ENCODE data around the gene SSC4D. TPM values are rescaled to one million over a fixed set of nuclear protein-coding genes. Genes with fewer than 3 reads are reported as not detected.
A peak's percentile ranks its signal among the peaks of the same experiment; 100 is the strongest.

The SSC4D gene
- total and polyA plus RNA-seq, 9 of the 15 experiments (the other 6 are each of a cell fraction or from before 2014, with no cell fraction given): 0.06 to 1.1 (median 0.85) TPM; not detected in 1

DNA sequence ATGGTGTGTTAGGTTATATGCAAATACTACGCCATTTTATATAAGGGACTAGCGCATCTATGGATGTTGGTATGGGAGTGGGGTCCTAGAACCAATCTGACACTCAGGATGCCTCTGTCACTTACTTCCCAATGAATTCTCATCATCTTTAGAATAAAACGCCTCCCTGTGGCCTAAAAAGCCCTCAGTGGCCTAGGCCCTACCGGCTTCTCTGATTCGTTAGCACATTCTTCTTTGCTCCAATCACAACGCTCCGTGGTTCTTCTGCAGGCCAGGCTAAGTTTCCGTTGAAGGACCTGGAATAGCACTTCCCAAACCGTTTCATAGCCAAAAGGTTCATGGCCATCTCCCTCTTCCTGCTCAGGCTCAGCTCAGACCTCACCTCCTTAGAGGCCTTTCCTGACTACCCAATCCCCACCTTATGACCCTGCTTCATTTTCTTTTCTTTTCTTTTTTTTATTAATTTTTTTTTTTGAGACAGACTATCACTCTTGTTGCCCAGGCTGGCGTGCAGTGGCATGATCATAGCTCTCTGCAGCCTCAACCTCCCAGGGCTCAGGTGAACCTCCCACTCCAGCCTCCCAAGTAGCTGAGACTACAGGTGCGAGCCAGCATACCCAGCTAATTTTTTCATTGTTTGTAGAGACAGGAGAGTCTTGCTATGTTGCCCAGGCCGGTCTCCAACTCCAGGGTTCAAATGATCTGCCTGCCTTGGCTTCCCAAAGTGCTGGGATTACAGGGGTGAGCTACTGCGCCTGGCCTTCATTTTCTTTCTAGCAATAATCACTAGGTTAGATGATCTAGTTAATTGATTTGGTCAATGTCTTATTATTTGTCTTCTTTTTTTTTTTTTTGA lies 26.2 kb downstream of the SSC4D start (continued):
- TF ChIP-seq HMGN3 (IDR thresholded peaks at IDR 0.05; ENCODE audit: borderline replicate concordance, extremely low read depth, insufficient read length, low read depth, low read length) (no peak), RBBP5 (IDR thresholded peaks at IDR 0.05; ENCODE audit: borderline replicate concordance, insufficient read depth, low read length, poor library complexity, severe bottlenecking) (no peak), FOSL1 (tag; conservative IDR thresholded peaks at IDR 0.05) (0 out of 2 replicates have a peak, but pooled peaks have one; percentile 28), NR2C1 (IDR thresholded peaks at IDR 0.05) (no peak), NR2C1 (tag; IDR thresholded peaks at IDR 0.05) (no peak), CBX5 (IDR thresholded peaks at IDR 0.05; ENCODE audit: borderline replicate concordance, low read depth) (no peak), ZNF239 (CRISPR knock-in tag; IDR thresholded peaks at IDR 0.05) (no peak), PHB (CRISPR knock-in tag; IDR thresholded peaks at IDR 0.05) (no peak), HDAC1 (IDR thresholded peaks at IDR 0.05) (0 out of 4 replicates have a peak, but pooled peaks of 1 of the 2 experiments have one; percentile 29), SMARCB1 (IDR thresholded peaks at IDR 0.05; ENCODE audit: insufficient read length, low read depth) (no peak), ZNF764 (CRISPR knock-in tag; IDR thresholded peaks at IDR 0.05; ENCODE audit: low read depth) (no peak), SIN3B (IDR thresholded peaks at IDR 0.05; ENCODE audit: low read depth) (no peak)
- TF ChIP-seq, protein P1, sequence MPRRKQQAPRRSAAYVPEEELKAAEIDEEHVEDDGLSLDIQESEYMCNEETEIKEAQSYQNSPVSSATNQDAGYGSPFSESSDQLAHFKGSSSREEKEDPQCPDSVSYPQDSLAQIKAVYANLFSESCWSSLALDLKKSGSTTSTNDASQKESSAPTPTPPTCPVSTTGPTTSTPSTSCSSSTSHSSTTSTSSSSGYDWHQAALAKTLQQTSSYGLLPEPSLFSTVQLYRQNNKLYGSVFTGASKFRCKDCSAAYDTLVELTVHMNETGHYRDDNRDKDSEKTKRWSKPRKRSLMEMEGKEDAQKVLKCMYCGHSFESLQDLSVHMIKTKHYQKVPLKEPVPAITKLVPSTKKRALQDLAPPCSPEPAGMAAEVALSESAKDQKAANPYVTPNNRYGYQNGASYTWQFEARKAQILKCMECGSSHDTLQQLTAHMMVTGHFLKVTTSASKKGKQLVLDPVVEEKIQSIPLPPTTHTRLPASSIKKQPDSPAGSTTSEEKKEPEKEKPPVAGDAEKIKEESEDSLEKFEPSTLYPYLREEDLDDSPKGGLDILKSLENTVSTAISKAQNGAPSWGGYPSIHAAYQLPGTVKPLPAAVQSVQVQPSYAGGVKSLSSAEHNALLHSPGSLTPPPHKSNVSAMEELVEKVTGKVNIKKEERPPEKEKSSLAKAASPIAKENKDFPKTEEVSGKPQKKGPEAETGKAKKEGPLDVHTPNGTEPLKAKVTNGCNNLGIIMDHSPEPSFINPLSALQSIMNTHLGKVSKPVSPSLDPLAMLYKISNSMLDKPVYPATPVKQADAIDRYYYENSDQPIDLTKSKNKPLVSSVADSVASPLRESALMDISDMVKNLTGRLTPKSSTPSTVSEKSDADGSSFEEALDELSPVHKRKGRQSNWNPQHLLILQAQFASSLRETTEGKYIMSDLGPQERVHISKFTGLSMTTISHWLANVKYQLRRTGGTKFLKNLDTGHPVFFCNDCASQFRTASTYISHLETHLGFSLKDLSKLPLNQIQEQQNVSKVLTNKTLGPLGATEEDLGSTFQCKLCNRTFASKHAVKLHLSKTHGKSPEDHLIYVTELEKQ (CRISPR knock-in tag; IDR thresholded peaks at IDR 0.05): no peak
- TF ChIP-seq, protein P2, sequence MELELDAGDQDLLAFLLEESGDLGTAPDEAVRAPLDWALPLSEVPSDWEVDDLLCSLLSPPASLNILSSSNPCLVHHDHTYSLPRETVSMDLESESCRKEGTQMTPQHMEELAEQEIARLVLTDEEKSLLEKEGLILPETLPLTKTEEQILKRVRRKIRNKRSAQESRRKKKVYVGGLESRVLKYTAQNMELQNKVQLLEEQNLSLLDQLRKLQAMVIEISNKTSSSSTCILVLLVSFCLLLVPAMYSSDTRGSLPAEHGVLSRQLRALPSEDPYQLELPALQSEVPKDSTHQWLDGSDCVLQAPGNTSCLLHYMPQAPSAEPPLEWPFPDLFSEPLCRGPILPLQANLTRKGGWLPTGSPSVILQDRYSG (tag; conservative IDR thresholded peaks at IDR 0.05; ENCODE audit: low read depth): 0 out of 2 replicates have a peak, but pooled peaks have one; percentile 46
- TF ChIP-seq, protein P3, sequence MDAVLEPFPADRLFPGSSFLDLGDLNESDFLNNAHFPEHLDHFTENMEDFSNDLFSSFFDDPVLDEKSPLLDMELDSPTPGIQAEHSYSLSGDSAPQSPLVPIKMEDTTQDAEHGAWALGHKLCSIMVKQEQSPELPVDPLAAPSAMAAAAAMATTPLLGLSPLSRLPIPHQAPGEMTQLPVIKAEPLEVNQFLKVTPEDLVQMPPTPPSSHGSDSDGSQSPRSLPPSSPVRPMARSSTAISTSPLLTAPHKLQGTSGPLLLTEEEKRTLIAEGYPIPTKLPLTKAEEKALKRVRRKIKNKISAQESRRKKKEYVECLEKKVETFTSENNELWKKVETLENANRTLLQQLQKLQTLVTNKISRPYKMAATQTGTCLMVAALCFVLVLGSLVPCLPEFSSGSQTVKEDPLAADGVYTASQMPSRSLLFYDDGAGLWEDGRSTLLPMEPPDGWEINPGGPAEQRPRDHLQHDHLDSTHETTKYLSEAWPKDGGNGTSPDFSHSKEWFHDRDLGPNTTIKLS (IDR thresholded peaks at IDR 0.05; ENCODE audit: borderline replicate concordance, low read depth): no peak
- TF ChIP-seq, protein P4, sequence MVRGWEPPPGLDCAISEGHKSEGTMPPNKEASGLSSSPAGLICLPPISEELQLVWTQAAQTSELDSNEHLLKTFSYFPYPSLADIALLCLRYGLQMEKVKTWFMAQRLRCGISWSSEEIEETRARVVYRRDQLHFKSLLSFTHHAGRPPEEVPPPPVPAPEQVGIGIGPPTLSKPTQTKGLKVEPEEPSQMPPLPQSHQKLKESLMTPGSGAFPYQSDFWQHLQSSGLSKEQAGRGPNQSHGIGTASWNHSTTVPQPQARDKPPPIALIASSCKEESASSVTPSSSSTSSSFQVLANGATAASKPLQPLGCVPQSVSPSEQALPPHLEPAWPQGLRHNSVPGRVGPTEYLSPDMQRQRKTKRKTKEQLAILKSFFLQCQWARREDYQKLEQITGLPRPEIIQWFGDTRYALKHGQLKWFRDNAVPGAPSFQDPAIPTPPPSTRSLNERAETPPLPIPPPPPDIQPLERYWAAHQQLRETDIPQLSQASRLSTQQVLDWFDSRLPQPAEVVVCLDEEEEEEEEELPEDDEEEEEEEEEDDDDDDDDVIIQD (CRISPR knock-in tag; IDR thresholded peaks at IDR 0.05): no peak
- TF ChIP-seq, protein P5, sequence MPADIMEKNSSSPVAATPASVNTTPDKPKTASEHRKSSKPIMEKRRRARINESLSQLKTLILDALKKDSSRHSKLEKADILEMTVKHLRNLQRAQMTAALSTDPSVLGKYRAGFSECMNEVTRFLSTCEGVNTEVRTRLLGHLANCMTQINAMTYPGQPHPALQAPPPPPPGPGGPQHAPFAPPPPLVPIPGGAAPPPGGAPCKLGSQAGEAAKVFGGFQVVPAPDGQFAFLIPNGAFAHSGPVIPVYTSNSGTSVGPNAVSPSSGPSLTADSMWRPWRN (IDR thresholded peaks at IDR 0.05; ENCODE audit: low read depth): no peak

Data from K562 (cell line).